Endothelial cell of umbilical vein (primary cell): Measurements from ENCODE around the gene ATP5MG. TPM values are rescaled to one million over a fixed set of nuclear protein-coding genes. Genes with fewer than 3 reads are reported as not detected.

Experiments used
- BruUV-seq: library from RNA; stranded (reverse); fragments of 400-500 nt; replicated peaks from 2 replicates; lab custom pipeline; 2021; lab: Mats Ljungman, UMichigan
- CTCF ChIA-PET: fragments of 300-600, 350-600 bp; sonication (Branson Sonifier 250); formaldehyde crosslinking; loops from one replicate; lab custom pipeline; 2021; ENCODE audit warnings: antibody characterized with exemption, inconsistent platforms; lab: Charles Lee
- POLR2A ChIA-PET: fragments of 300-600, 350-600 bp; sonication (Branson Sonifier 250); formaldehyde crosslinking; loops from one replicate; lab custom pipeline; 2021; ENCODE audit warnings: antibody characterized with exemption, inconsistent platforms; lab: Charles Lee
- DNase-seq: peaks from one replicate; pipeline ENCODE4 v3.0.0-alpha.2; 2011; ENCODE audit warnings: low read depth, low spot score
- FAIRE-seq: peaks from 2 replicates; lab custom pipeline; 2011; peaks lifted over from hg19 to GRCh38; lab: Jason Lieb, UNC
- H2AFZ ChIP-seq: 2 replicates; pipeline ENCODE4 v1.6.0; 2012; ENCODE audit warnings: low read depth, low read length, control low read depth, inconsistent platforms
- H3K27ac ChIP-seq: 2 replicates; pipeline ENCODE4 v1.5.1; 2011; ENCODE audit warnings: low read depth, mild to moderate bottlenecking, control low read depth, low read length, moderate library complexity; ENCODE audit not compliant: insufficient read depth
- H3K27me3 ChIP-seq, 2 experiments: 2 replicates each; pipeline versions ENCODE4 v1.6.0 to v1.6.1; 2011; ENCODE audit warnings: low read length in 2 of 2, mixed read lengths in 1 of 2; ENCODE audit not compliant: control insufficient read depth in 2 of 2, insufficient read depth in 2 of 2
- H3K36me3 ChIP-seq, 2 experiments: 2 replicates in 1 of 2; 3 replicates in 1 of 2; pipeline ENCODE4 v1.5.1; 2011; ENCODE audit warnings: low read length in 2 of 2, mild to moderate bottlenecking in 1 of 2, moderate library complexity in 1 of 2; ENCODE audit not compliant: control insufficient read depth in 2 of 2, insufficient read depth in 2 of 2; ENCODE audit errors: extremely low read depth in 1 of 2
- H3K4me1 ChIP-seq: 3 replicates; pipeline ENCODE4 v1.5.1; 2011; ENCODE audit warnings: mild to moderate bottlenecking, low read length; ENCODE audit not compliant: control insufficient read depth, insufficient read depth; ENCODE audit errors: extremely low read depth
- H3K4me2 ChIP-seq: 2 replicates; pipeline ENCODE4 v1.6.1; 2011; ENCODE audit warnings: low read length, control low read depth, mixed read lengths; ENCODE audit not compliant: insufficient read depth
- H3K4me3 ChIP-seq, 3 experiments: fragments of 200-600 bp in 1 of 3; sonication (generic), shearing (Covaris generic) in 1 of 3; replicated peaks in 1 of 3; 2 replicates each; pipeline ENCODE4 v1.5.1; 2011 to 2016; ENCODE audit warnings: control low read depth in 3 of 3, low read length in 3 of 3, mild to moderate bottlenecking in 2 of 3, inconsistent platforms in 1 of 3, low read depth in 1 of 3, moderate library complexity in 1 of 3; ENCODE audit not compliant: insufficient read depth in 1 of 3
- H3K79me2 ChIP-seq: 2 replicates; pipeline ENCODE4 v1.6.0; 2012; ENCODE audit warnings: low read length, inconsistent platforms; ENCODE audit not compliant: control insufficient read depth, insufficient read depth
- H3K9ac ChIP-seq: replicated peaks from 2 replicates; pipeline ENCODE3; 2011; ENCODE audit warnings: low read length, control low read depth; ENCODE audit not compliant: insufficient read depth; ENCODE audit errors: extremely low read depth
- H3K9me1 ChIP-seq: replicated peaks from 3 replicates; pipeline ENCODE4 v1.6.0; 2011; ENCODE audit warnings: mild to moderate bottlenecking, low read length; ENCODE audit not compliant: control insufficient read depth, insufficient read depth; ENCODE audit errors: extremely low read depth
- H3K9me3 ChIP-seq: replicated peaks from 2 replicates; pipeline ENCODE4 v1.5.1; 2012; ENCODE audit warnings: low read length, inconsistent platforms; ENCODE audit not compliant: control insufficient read depth, insufficient read depth
- H4K20me1 ChIP-seq: replicated peaks from 2 replicates; pipeline ENCODE3; 2011; ENCODE audit warnings: mild to moderate bottlenecking, low read length; ENCODE audit not compliant: control insufficient read depth, insufficient read depth; ENCODE audit errors: extremely low read depth
- EZH2 ChIP-seq: IDR thresholded peaks from 2 replicates; pipeline ENCODE4 v1.6.1; 2012; ENCODE audit warnings: borderline replicate concordance, low read depth, mild to moderate bottlenecking, moderate library complexity, low read length, inconsistent platforms; ENCODE audit not compliant: severe bottlenecking
- FOS ChIP-seq: IDR thresholded peaks from 2 replicates; pipeline ENCODE4 v1.6.1; 2011; ENCODE audit warnings: mild to moderate bottlenecking, low read length, moderate library complexity, borderline replicate concordance; ENCODE audit not compliant: insufficient read depth
- GATA2 ChIP-seq: IDR thresholded peaks from 2 replicates; pipeline ENCODE4 v1.7.0; 2011; ENCODE audit warnings: low read depth, mild to moderate bottlenecking, moderate library complexity, mixed read lengths, low read length; ENCODE audit not compliant: insufficient read length, insufficient read depth
- JUN ChIP-seq: IDR thresholded peaks from 2 replicates; pipeline ENCODE4 v1.6.1; 2011; ENCODE audit warnings: borderline replicate concordance, low read depth; ENCODE audit not compliant: insufficient read length, insufficient read depth
- MYC ChIP-seq: IDR thresholded peaks from one replicate; pipeline ENCODE4 v1.6.1; 2011; ENCODE audit warnings: mild to moderate bottlenecking, low read depth, low read length
- POLR2A ChIP-seq: IDR thresholded peaks from 2 replicates; pipeline ENCODE4 v1.6.1; 2012; ENCODE audit warnings: low read depth, mild to moderate bottlenecking, control low read depth, low read length
- POLR2AphosphoS5 ChIP-seq: IDR thresholded peaks from 2 replicates; pipeline ENCODE4 v1.6.1; 2012; ENCODE audit warnings: low read depth, mild to moderate bottlenecking, control low read depth, low read length, moderate library complexity; ENCODE audit not compliant: insufficient read depth
- dilution Hi-C: fragments of 300-500 bp; cut with MboI; formaldehyde crosslinking; loops from one replicate; pipeline ENCODE4 v1.15.0; 2019; ENCODE audit warnings: low sequenced_read_pairs; ENCODE audit not compliant: extremely low pct_ligation_motif_present
- intact Hi-C: fragments of 100-400 bp; cut with micrococcal nuclease; formaldehyde crosslinking; loops from one replicate; pipeline ENCODE4 v1.10.0; 2022
- polyA plus RNA-seq, 4 experiments: library from polyadenylated mRNA; depleted of rRNA in 3 of 4; stranded (reverse) in 3 of 4; unstranded in 1 of 4; fragments of >200 nt; gene quantifications; 2 replicates each; pipeline versions ENCODE4 v1.2.1 to v1.2.3, GENCODE V29; 2011 to 2012; ENCODE audit warnings: missing spikeins in 1 of 4
- total RNA-seq: library from RNA; stranded (reverse); gene quantifications from 2 replicates; pipeline ENCODE4 v1.2.3, GENCODE V29; 2021
- TF ChIP-seq, protein P1 (sequence below), 2 donors: IDR thresholded peaks; 1 replicate in 1 of 2; 2 replicates in 1 of 2; pipeline ENCODE4 v1.5.1; 2011; ENCODE audit warnings: low read length in 2 of 2, mild to moderate bottlenecking in 2 of 2, moderate library complexity in 2 of 2, control low read depth in 1 of 2, inconsistent platforms in 1 of 2, low read depth in 1 of 2; ENCODE audit not compliant: insufficient read depth in 1 of 2; ENCODE audit errors: extremely low read depth in 1 of 2
- TF ChIP-seq, protein P2 (sequence below): IDR thresholded peaks from 2 replicates; pipeline ENCODE4 v1.6.1; 2011; ENCODE audit not compliant: insufficient read depth, insufficient read length

The ATP5MG gene
- total and polyA plus RNA-seq, 2 donors (not counting 3 experiments of a cell fraction or from before 2014, with no cell fraction given) = 211 to 439 TPM

DNA sequence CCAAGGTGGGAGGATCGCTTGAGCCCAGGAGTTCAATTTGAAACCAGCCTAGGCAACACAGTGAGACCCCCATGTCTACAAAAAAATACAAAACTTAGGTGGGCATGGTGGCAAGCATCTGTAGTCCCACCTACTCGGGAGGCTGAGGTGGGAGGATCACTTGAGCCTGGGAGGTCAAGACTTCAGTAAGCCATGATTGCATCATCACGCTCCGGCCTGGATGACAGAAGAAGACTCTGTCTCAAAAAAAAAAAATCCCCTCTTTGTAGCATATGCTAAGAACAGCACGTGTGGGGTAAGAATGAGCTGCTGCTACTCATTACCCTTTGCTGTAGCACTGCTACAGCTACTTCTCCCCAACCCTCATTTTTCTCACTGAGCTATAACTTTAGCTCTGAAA is 27.5 kb upstream of the ATP5MG start:
- no peaks in the 10 kb centered on the region for H3K9me3 ChIP-seq
- H3K9me1 ChIP-seq = no peaks in the 10 kb centered on the region
- H3K79me2 ChIP-seq = no peaks in the 10 kb centered on the region
- TF ChIP-seq POLR2A = no peak
- TF ChIP-seq, protein P1, sequence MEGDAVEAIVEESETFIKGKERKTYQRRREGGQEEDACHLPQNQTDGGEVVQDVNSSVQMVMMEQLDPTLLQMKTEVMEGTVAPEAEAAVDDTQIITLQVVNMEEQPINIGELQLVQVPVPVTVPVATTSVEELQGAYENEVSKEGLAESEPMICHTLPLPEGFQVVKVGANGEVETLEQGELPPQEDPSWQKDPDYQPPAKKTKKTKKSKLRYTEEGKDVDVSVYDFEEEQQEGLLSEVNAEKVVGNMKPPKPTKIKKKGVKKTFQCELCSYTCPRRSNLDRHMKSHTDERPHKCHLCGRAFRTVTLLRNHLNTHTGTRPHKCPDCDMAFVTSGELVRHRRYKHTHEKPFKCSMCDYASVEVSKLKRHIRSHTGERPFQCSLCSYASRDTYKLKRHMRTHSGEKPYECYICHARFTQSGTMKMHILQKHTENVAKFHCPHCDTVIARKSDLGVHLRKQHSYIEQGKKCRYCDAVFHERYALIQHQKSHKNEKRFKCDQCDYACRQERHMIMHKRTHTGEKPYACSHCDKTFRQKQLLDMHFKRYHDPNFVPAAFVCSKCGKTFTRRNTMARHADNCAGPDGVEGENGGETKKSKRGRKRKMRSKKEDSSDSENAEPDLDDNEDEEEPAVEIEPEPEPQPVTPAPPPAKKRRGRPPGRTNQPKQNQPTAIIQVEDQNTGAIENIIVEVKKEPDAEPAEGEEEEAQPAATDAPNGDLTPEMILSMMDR (IDR thresholded peaks at IDR 0.05; ENCODE audit: extremely low read depth in 1 of 2, insufficient read depth in 1 of 2, low read depth in 1 of 2, low read length in 2 of 2) = no peak
- TF ChIP-seq FOS = no peak
- TF ChIP-seq JUN = no peak
- TF ChIP-seq MYC = no peak
- TF ChIP-seq, protein P2, sequence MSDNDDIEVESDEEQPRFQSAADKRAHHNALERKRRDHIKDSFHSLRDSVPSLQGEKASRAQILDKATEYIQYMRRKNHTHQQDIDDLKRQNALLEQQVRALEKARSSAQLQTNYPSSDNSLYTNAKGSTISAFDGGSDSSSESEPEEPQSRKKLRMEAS = no peak
- TF ChIP-seq EZH2 = no peak
- no peak for TF ChIP-seq GATA2
- no peak for TF ChIP-seq POLR2AphosphoS5
- no peak overlapping the region for H2AFZ ChIP-seq
- ChIA-PET CTCF (interaction anchor here (0.9 kb wide), 1 partner anchor 114 kb away, joined by 3 read pairs; no protein-coding TSS in a partner anchor), POLR2A (no interaction called here)
- H3K4me1 ChIP-seq = no peaks in the 10 kb centered on the region
- intact Hi-C loops (no loop called here), dilution Hi-C loops (no loop called here)
- H3K9ac ChIP-seq = no peak overlapping the region
- no peak overlapping the region for H3K4me3 ChIP-seq
- H3K27ac ChIP-seq = no peak overlapping the region
- H4K20me1 ChIP-seq = no peaks in the 10 kb centered on the region
- peaks cover 20 to 25% of the 10 kb centered on the region in 2 experiments for H3K36me3 ChIP-seq
- BruUV-seq = no TSS peak
- H3K27me3 ChIP-seq = no peaks in the 10 kb centered on the region
- FAIRE-seq (no peak), DNase-seq (no peak)
- H3K4me2 ChIP-seq = no peak overlapping the region
